ENCODE results near the gene PRPF8.
A peak's percentile ranks its signal among the peaks of the same experiment; 100 is the strongest.

PRPF8 gene

GRCh38 chr17:1729966-1730325 lies 45.3 kb upstream of the PRPF8 start:
- peak overlapping the region; percentile 57 for H3K9ac ChIP-seq (ENCODE audit: low read length)
- no peak overlapping the region for H2AFZ ChIP-seq (ENCODE audit: low read length)

GRCh38 chr17:1727876-1728630 lies 43.4 kb upstream of the PRPF8 start:
- no peaks in the 10 kb centered on the region for H3K9me3 ChIP-seq (ENCODE audit: low read length)
- peak overlapping the region; percentile 73 for H3K4me2 ChIP-seq (ENCODE audit: low read length)
- H3F3A ChIP-seq (ENCODE audit: insufficient read depth, low read length), result no peaks in the 10 kb centered on the region; the same call in 1 of the 2 replicates
- H3K9me2 ChIP-seq (ENCODE audit: low read depth, low read length), result no peaks in the 10 kb centered on the region
- H3K36me3 ChIP-seq (ENCODE audit: insufficient read depth, low read length), result peaks cover 20% of the 10 kb centered on the region; the same call in 1 of the 2 replicates
- H3K27ac ChIP-seq (ENCODE audit: low read depth, low read length, poor library complexity, severe bottlenecking), result peak overlapping the region; percentile 89
- no peaks in the 10 kb centered on the region for H4K20me1 ChIP-seq (ENCODE audit: insufficient read depth, low read length)
- TF ChIP-seq EZH2 (IDR thresholded peaks at IDR 0.05; ENCODE audit: borderline replicate concordance, low read length) (no peak), CTCF (IDR thresholded peaks at IDR 0.05; ENCODE audit: low read length) (no peak)
- H3K9ac ChIP-seq (ENCODE audit: low read length), result peak overlapping the region; percentile 61; the same call in 1 of the 2 replicates
- no peaks in the 10 kb centered on the region for H3K27me3 ChIP-seq (ENCODE audit: insufficient read depth, low read length)
- no peaks in the 10 kb centered on the region for H3K79me2 ChIP-seq (ENCODE audit: insufficient read depth, low read length)
- H3K4me3 ChIP-seq (ENCODE audit: low read depth, low read length, poor library complexity, severe bottlenecking), result peak overlapping the region; percentile 54
- peaks cover 80% of the 10 kb centered on the region for H3K4me1 ChIP-seq (ENCODE audit: insufficient read depth, low read length, severe bottlenecking)
- H2AFZ ChIP-seq (ENCODE audit: low read length), result no peak overlapping the region

More at GRCh38 chr17:1729966-1730325, 45.3 kb upstream of the PRPF8 start:
- Histone ChIP-seq H4K20me1 (ENCODE audit: insufficient read depth, low read length) (no peaks in the 10 kb centered on the region), H3K9me3 (ENCODE audit: low read length) (no peaks in the 10 kb centered on the region), H3K4me2 (ENCODE audit: low read length) (peak overlapping the region; percentile 58), H3K27me3 (ENCODE audit: insufficient read depth, low read length) (no peaks in the 10 kb centered on the region), H3F3A (ENCODE audit: insufficient read depth, low read length) (no peaks in the 10 kb centered on the region), H3K36me3 (ENCODE audit: insufficient read depth, low read length) (peaks cover 20% of the 10 kb centered on the region; the same call in 1 of the 2 replicates), H3K9me2 (ENCODE audit: low read depth, low read length) (no peaks in the 10 kb centered on the region), H3K27ac (ENCODE audit: low read depth, low read length, poor library complexity, severe bottlenecking) (peak overlapping the region; percentile 89), H3K79me2 (ENCODE audit: insufficient read depth, low read length) (no peaks in the 10 kb centered on the region), H3K4me3 (ENCODE audit: low read depth, low read length, poor library complexity, severe bottlenecking) (peak overlapping the region; percentile 29), H3K4me1 (ENCODE audit: insufficient read depth, low read length, severe bottlenecking) (peaks cover 82% of the 10 kb centered on the region)
- TF ChIP-seq CTCF (IDR thresholded peaks at IDR 0.05; ENCODE audit: low read length) (no peak), EZH2 (IDR thresholded peaks at IDR 0.05; ENCODE audit: borderline replicate concordance, low read length) (no peak)

GRCh38 chr17:1727258-1727789 lies 42.7 kb upstream of the PRPF8 start:
- no peak overlapping the region for H2AFZ ChIP-seq (ENCODE audit: low read length)
- H3K27ac ChIP-seq (ENCODE audit: low read depth, low read length, poor library complexity, severe bottlenecking), result peak overlapping the region; percentile 89
- H3K79me2 ChIP-seq (ENCODE audit: insufficient read depth, low read length), result no peaks in the 10 kb centered on the region
- peaks cover 20% of the 10 kb centered on the region; the same call in 1 of the 2 replicates for H3K36me3 ChIP-seq (ENCODE audit: insufficient read depth, low read length)
- peak overlapping the region; percentile 54 for H3K4me3 ChIP-seq (ENCODE audit: low read depth, low read length, poor library complexity, severe bottlenecking)
- no peaks in the 10 kb centered on the region for H3K27me3 ChIP-seq (ENCODE audit: insufficient read depth, low read length)
- peak overlapping the region; percentile 73 for H3K4me2 ChIP-seq (ENCODE audit: low read length)
- no peaks in the 10 kb centered on the region for H4K20me1 ChIP-seq (ENCODE audit: insufficient read depth, low read length)
- peaks cover 80% of the 10 kb centered on the region for H3K4me1 ChIP-seq (ENCODE audit: insufficient read depth, low read length, severe bottlenecking)
- no peaks in the 10 kb centered on the region; the same call in 1 of the 2 replicates for H3F3A ChIP-seq (ENCODE audit: insufficient read depth, low read length)
- no peak overlapping the region; the same call in 1 of the 2 replicates for H3K9ac ChIP-seq (ENCODE audit: low read length)
- H3K9me3 ChIP-seq (ENCODE audit: low read length), result no peaks in the 10 kb centered on the region
- TF ChIP-seq EZH2 (IDR thresholded peaks at IDR 0.05; ENCODE audit: borderline replicate concordance, low read length), result no peak
- TF ChIP-seq CTCF (IDR thresholded peaks at IDR 0.05; ENCODE audit: low read length), result no peak
- H3K9me2 ChIP-seq (ENCODE audit: low read depth, low read length), result no peaks in the 10 kb centered on the region
